Measurements from ENCODE around the gene PIGM.

The PIGM gene

GRCh38 chr1:160031365-160032164 is at the start of gene PIGM:
PIGM (minus strand) TSS chr1:160031990; CDS start chr1:160031739, 251 bp downstream.
- DNase-seq = peak; percentile 93

GRCh38 chr1:160081261-160081936 is 49.6 kb upstream of the PIGM start, which contains the start of gene KCNJ9:
KCNJ9 (plus strand) TSS chr1:160081538; CDS start chr1:160084031, 2,493 bp downstream.
- no peak for DNase-seq

- DNase-seq = no peak
These were observed 48.8 kb upstream of the PIGM start for GRCh38 chr1:160080381-160081100.

GRCh38 chr1:160079448-160079847 is 47.7 kb upstream of the PIGM start:
- DNase-seq = no peak

GRCh38 chr1:160078512-160079195 is 46.9 kb upstream of the PIGM start:
- DNase-seq = peak; percentile 52

GRCh38 chr1:160077486-160077885 is 45.7 kb upstream of the PIGM start:
- DNase-seq = no peak

- no peak for DNase-seq
These were observed 44.5 kb upstream of the PIGM start for GRCh38 chr1:160076295-160076694.

- no peak for DNase-seq
These were observed 44.0 kb upstream of the PIGM start for GRCh38 chr1:160075836-160076235.

- DNase-seq = no peak
These were observed 43.1 kb upstream of the PIGM start for GRCh38 chr1:160074865-160075264.

GRCh38 chr1:160071289-160071688 is 39.5 kb upstream of the PIGM start:
- DNase-seq = no peak

- DNase-seq = peak; percentile 44
These were observed 38.7 kb upstream of the PIGM start for GRCh38 chr1:160070243-160071163.

GRCh38 chr1:160069460-160070231 is 37.9 kb upstream of the PIGM start, which contains the start of gene KCNJ10:
KCNJ10 (minus strand) TSS chr1:160070160; CDS start chr1:160042532, 27,628 bp downstream.
- no peak for DNase-seq

- no peak for DNase-seq
These were observed 36.4 kb upstream of the PIGM start for GRCh38 chr1:160068225-160068624.

- no peak for DNase-seq
These were observed 35.3 kb upstream of the PIGM start for GRCh38 chr1:160066829-160067745.

GRCh38 chr1:160064746-160065145 is 33.0 kb upstream of the PIGM start:
- no peak for DNase-seq

GRCh38 chr1:160064164-160064563 is 32.4 kb upstream of the PIGM start:
- DNase-seq = no peak

- DNase-seq = no peak
These were observed 31.4 kb upstream of the PIGM start for GRCh38 chr1:160063176-160063575.

GRCh38 chr1:160062230-160062532 is 30.4 kb upstream of the PIGM start:
- DNase-seq = no peak

- no peak for DNase-seq
These were observed 29.8 kb upstream of the PIGM start for GRCh38 chr1:160061369-160062229.

Data from CD4-positive, alpha-beta T cell treated with Interleukin-4 for 4 hours (primary cell).